Kidney capillary endothelial cell (primary cell): ENCODE measurements around the gene RELN.
"Not testable (repeated sequence)": the region's sequence is repeated elsewhere in the genome, so short reads cannot be mapped to it uniquely, and the experiment has no call there.

Experiments
- DNase-seq: peaks from one replicate; pipeline ENCODE4 v3.0.0-alpha.2; 2018; ENCODE audit warnings: low spot score

RELN gene

GRCh38 chr7:103843689-103844480 lies 145.6 kb downstream of the RELN start:
- DNase-seq = no peak

GRCh38 chr7:103833401-103833800 lies 156.1 kb downstream of the RELN start:
- DNase-seq = no peak

DNA sequence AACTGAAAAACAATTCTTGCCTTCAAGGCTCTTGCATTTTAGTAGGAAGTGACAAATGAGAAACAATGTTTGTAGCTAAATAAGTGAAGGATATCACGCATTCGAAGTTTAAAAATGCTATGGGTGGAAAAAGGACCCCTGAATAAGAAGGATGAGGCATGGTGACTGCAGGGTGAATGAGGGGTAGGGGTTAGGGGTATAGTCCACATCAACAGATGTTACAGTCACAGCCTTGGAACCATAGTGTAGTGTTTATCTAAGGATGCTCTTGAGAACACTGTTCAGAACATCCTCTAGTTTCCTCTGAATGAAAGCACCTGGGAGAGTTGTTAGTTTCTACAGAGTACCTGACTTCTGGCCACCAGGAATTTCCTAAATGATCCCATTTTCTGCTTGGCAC lies 157.0 kb downstream of the RELN start:
- DNase-seq = no peak

- DNase-seq = no peak
Observed at GRCh38 chr7:103824251-103824650, 165.2 kb downstream of the RELN start.

GRCh38 chr7:103823084-103823483 lies 166.4 kb downstream of the RELN start:
- DNase-seq = no peak

GRCh38 chr7:103821092-103821491 lies 168.4 kb downstream of the RELN start:
- no peak for DNase-seq

DNA sequence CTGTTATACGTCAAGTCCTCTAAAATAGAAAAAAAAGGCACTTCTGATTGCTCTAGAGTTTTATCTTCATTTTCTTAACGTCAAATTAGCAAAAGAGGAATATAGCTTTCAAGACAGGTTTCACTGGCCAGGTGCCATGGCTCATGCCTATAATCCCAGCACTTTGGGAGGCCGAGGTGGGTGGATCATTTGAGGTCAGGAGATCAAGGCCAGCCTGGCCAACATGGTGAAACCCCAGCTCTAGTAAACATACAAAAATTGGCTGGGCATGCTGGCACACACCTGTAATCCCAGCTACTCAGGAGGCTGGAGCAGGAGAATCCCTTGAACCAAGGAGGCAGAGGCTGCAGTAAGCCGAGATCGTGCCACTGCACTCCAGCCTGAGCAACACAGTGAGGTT lies 173.5 kb downstream of the RELN start:
- not testable (repeated sequence) for DNase-seq

DNA sequence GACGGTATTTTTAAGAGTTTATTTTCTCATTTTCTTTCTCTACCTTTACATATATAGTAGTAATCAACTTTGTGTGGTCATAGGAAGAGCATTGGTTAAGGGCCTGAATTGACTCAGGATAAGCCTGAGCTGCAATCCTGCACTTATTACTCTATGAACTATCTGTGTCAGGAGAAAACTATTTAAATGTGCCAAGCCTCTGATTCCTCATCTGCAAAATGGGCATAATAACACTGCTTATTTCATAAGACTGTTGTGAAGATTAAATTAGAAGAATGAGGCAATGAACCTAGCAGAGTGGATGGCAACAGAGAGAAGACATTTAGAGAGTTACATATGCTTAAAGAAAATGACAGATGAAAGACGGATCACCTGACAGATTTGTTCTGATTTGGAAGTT lies 175.5 kb downstream of the RELN start:
- DNase-seq = no peak

GRCh38 chr7:103811997-103812396 lies 177.5 kb downstream of the RELN start:
- no peak for DNase-seq

DNA sequence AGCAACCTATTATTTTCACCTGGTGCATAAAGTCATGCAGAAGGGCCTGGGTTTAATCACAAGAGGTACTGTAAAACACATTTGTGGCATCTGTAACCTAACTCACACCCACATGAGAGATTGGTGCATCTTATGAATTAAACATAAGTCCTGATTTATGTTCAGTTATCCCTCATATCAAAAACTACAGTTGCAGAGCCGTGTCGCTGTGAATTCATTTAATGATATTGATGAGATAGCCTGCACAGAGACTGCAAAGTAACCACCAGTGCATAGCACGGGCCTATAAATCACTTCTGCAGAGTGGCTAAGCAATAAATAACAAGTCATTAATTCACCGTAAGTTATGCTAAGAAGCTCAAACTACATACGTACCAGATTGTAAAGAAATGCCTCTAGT lies 178.2 kb downstream of the RELN start:
- no peak for DNase-seq

- DNase-seq = no peak
Observed at GRCh38 chr7:103810112-103810744, 179.2 kb downstream of the RELN start.

- DNase-seq = no peak
Observed at GRCh38 chr7:103809229-103809994, 180.0 kb downstream of the RELN start.

GRCh38 chr7:103805346-103805745 lies 184.1 kb downstream of the RELN start:
- no peak for DNase-seq

DNA sequence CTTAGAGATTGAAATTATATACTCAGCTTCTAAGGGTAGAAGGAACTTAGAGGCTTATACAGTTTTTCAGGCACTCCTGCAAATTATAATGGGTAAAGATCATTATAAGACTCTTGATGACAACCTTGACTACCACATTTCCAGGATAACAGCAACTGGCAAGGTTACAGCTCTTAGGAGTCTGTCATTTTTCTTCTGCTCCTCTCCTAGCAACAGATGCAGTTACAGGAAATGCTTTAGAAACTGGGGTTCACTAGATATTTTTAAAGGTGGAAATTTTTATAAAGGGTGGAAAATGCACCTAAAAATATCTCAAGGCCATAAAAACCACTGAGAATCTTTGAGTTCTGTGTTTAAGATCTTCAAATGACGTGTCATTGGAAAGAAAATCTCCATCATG lies 185.8 kb downstream of the RELN start:
- DNase-seq = no peak

DNA sequence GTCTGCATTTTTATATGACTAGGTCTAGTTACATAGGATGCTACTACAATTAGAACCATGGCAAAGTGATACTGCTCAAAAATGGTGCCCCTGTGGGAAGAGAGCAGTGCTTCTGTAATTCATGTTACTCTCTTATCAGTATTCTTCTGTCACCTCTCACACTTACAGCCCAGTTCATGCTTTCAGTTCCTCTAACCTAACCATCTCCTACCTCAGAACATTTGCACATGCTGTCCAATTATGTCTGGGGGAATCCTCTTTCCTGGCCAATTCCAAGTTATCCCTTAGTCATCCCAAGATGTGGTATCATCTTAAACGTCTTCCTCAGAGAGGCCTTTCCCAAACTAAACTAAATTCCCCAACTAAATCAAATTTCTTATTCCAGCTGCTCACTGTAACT lies 190.2 kb downstream of the RELN start:
- no peak for DNase-seq

GRCh38 chr7:103797647-103798307 lies 191.7 kb downstream of the RELN start:
- no peak for DNase-seq

GRCh38 chr7:103796327-103796962 lies 193.0 kb downstream of the RELN start:
- no peak for DNase-seq

DNA sequence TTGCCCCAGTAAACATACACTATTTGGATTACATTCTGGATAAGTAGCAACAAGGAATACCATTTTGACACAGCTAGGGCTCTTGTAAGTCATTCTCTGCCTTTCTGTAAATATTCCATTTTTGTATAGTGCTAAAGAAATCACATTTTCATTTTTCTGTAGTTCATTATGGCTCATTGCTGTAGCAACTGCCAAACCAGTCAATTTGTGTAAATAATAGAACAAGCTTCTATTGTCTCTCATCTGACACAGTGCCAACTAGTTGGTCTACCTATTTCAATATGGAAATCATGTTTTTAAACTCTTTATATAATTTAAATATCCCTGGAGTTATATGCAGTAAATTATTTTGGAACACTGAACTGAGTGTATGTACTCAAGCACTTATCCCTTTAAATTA lies 193.7 kb downstream of the RELN start:
- no peak for DNase-seq

DNA sequence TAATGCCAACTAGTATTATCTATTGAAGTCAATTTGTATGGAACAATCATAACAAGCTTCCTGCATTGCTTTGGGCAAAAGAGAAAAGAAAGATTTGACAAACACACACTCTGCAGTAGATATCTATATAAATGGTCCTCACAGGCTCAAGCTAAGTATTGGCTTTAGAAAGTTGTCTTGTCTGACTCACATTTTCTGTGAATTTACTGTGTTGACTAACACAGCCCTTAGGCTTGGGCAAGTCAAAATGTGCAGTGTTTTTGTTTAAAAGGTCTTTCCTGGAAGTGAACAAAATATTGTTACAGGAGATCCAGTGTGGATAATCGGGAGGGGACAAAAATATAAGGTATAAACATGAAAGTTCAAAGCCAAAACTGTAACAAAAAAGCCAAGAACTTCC lies 194.4 kb downstream of the RELN start:
- no peak for DNase-seq

DNA sequence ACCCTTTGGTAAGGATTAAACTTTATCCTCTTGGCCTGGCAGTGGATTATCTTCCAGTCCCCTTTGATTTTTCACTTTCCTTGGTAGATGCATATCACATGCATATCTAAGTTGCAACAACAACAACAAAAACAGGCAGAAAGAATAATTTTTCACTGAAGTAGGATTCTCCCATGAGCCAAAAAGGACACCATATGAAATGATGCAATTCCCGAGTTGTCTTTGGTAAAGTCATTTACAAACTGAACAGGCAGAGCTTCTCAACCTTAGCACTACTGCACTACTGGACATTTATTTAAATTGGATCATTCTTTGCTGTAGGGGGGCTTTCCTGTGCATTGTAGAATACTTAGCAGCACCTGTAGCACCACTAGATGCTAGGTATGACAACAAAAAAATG lies 195.0 kb downstream of the RELN start:
- no peak for DNase-seq

- DNase-seq = no peak
Observed at GRCh38 chr7:103793614-103794013, 195.8 kb downstream of the RELN start.

GRCh38 chr7:103791894-103792293 lies 197.6 kb downstream of the RELN start:
- no peak for DNase-seq
